ENCODE data around the gene SLC25A25.

The SLC25A25 gene

GRCh38 chr9:128149001-128149701, 81.1 kb downstream of the SLC25A25 start, which contains the start of gene LCN2:
LCN2 (plus strand) TSS chr9:128149453; CDS start chr9:128149526, 73 bp downstream.
- no peak for DNase-seq

GRCh38 chr9:128149951-128150593, 82.0 kb downstream of the SLC25A25 start:
- no peak for DNase-seq

- DNase-seq: no peak
Measured at GRCh38 chr9:128150594-128151308, 82.7 kb downstream of the SLC25A25 start.

GRCh38 chr9:128151309-128152132, 83.5 kb downstream of the SLC25A25 start:
- no peak for DNase-seq

GRCh38 chr9:128152133-128153059, 84.4 kb downstream of the SLC25A25 start:
- DNase-seq: no peak

- DNase-seq: no peak
Measured at GRCh38 chr9:128153060-128153946, 85.3 kb downstream of the SLC25A25 start.

- no peak for DNase-seq
Measured at GRCh38 chr9:128153947-128154695, 86.1 kb downstream of the SLC25A25 start.

GRCh38 chr9:128155736-128156500, 87.9 kb downstream of the SLC25A25 start:
- no peak for DNase-seq
